Esophagus squamous epithelium (tissue), 5 donors: ENCODE measurements around the gene TPD52L1. TPM values are rescaled to one million over a fixed set of nuclear protein-coding genes. Genes with fewer than 3 reads are reported as not detected.

Source experiments
- DNase-seq: peaks from one replicate; lab custom pipeline; 2025; lab: John Stamatoyannopoulos, UW
- H3K27ac ChIP-seq, 4 donors: fragments of 200-600 bp; sonication (generic); one replicate each; pipeline ENCODE4 v1.5.1; 2016 to 2019; ENCODE audit warnings: mild to moderate bottlenecking in 1 of 4
- H3K27me3 ChIP-seq, 4 donors: fragments of 200-600 bp; sonication (generic); 1 replicate in 3 of 4; 2 replicates in 1 of 4; pipeline versions ENCODE4 v1.5.1 to v1.6.0; 2017 to 2021; ENCODE audit warnings: antibody characterized with exemption in 1 of 4
- H3K36me3 ChIP-seq, 3 donors: fragments of 200-600 bp; sonication (generic); one replicate each; pipeline ENCODE4 v1.5.1; 2016 to 2019
- H3K4me1 ChIP-seq, 3 donors: fragments of 200-600 bp; sonication (generic); one replicate each; pipeline ENCODE4 v1.5.1; 2017 to 2019
- H3K4me3 ChIP-seq, 4 donors: fragments of 200-600 bp; sonication (generic); 1 replicate in 3 of 4; 2 replicates in 1 of 4; pipeline ENCODE4 v1.5.1; 2016 to 2019; ENCODE audit warnings: mild to moderate bottlenecking in 2 of 4, moderate library complexity in 1 of 4
- H3K9me3 ChIP-seq, 3 donors: fragments of 200-600 bp; sonication (generic); one replicate each; pipeline ENCODE4 v1.5.1; 2016 to 2019
- POLR2A ChIP-seq, 4 donors: fragments of 450-650 bp; IDR thresholded peaks; one replicate each; pipeline ENCODE4 v1.6.1; 2017; ENCODE audit warnings: antibody characterized with exemption in 4 of 4, mild to moderate bottlenecking in 4 of 4, moderate library complexity in 3 of 4
- WGBS, 2 donors: methylation state at CpG; one replicate each; pipeline ENCODE4 v1.1.5; 2018; 5-methylcytosine and 5-hydroxymethylcytosine counted together
- intact Hi-C: fragments of 100-400 bp; cut with DNase I; formaldehyde crosslinking; loops from one replicate; pipeline ENCODE4 v1.15.0; 2022
- total RNA-seq, 4 donors: library from RNA; depleted of rRNA; stranded (reverse); fragments of >200 nt; gene quantifications; one replicate each; pipeline ENCODE4 v1.1.0, GENCODE V29; 2016
- TF ChIP-seq, protein P1 (sequence below), 6 experiments: fragments of 450-650 bp in 4 of 6; fragments of 200-600 bp in 2 of 6; sonication (generic) in 2 of 6; IDR thresholded peaks; one replicate each; pipeline ENCODE4 v1.5.1; 2016 to 2019; ENCODE audit warnings: antibody characterized with exemption in 6 of 6, mild to moderate bottlenecking in 4 of 6, moderate library complexity in 4 of 6
- donor health status: DM: yes; HTN: yes; CAD: no.

Gene TPD52L1
- total RNA-seq, 4 donors from 2014 or later: 202 to 409 (median 275) TPM

DNA sequence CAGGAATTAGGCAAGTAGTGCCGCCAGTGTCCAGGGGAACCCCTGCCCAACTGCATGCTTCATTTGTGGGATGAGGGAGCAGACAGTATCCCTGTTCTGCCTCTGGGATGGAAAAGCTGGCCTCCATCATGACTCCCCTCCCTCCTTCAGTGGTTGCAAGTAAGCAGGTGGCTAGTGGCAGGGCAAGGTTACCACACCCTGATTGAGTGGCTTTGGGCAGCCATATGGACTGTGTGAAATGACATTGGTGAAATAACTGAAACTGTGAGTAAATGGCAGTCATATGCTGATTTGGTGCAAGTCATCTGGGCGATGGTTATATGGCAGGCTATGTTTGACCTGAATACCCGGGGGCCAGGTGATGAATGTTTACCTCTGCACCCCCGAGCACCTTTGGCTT lies 115.2 kb downstream of the TPD52L1 start:
- intact Hi-C loops: no loop called here
- no peak overlapping the region for H3K4me3 ChIP-seq
- DNase-seq: no peak
- no peaks in the 10 kb centered on the region for H3K9me3 ChIP-seq
- peaks cover 0 to 37% (median 0%) of the 10 kb centered on the region in 3 donors for H3K36me3 ChIP-seq
- 90 to 93% methylated on average over 2 to 3 of the region's 4 CpGs for WGBS, 2 donors
- peaks cover 0 to 2% (median 0%) of the 10 kb centered on the region in 3 donors for H3K4me1 ChIP-seq
- no peaks in the 10 kb centered on the region for H3K27me3 ChIP-seq
- H3K27ac ChIP-seq: no peak overlapping the region
- TF ChIP-seq POLR2A (IDR thresholded peaks at IDR 0.05): no peak
- TF ChIP-seq, protein P1, sequence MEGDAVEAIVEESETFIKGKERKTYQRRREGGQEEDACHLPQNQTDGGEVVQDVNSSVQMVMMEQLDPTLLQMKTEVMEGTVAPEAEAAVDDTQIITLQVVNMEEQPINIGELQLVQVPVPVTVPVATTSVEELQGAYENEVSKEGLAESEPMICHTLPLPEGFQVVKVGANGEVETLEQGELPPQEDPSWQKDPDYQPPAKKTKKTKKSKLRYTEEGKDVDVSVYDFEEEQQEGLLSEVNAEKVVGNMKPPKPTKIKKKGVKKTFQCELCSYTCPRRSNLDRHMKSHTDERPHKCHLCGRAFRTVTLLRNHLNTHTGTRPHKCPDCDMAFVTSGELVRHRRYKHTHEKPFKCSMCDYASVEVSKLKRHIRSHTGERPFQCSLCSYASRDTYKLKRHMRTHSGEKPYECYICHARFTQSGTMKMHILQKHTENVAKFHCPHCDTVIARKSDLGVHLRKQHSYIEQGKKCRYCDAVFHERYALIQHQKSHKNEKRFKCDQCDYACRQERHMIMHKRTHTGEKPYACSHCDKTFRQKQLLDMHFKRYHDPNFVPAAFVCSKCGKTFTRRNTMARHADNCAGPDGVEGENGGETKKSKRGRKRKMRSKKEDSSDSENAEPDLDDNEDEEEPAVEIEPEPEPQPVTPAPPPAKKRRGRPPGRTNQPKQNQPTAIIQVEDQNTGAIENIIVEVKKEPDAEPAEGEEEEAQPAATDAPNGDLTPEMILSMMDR (IDR thresholded peaks at IDR 0.05): no peak

DNA sequence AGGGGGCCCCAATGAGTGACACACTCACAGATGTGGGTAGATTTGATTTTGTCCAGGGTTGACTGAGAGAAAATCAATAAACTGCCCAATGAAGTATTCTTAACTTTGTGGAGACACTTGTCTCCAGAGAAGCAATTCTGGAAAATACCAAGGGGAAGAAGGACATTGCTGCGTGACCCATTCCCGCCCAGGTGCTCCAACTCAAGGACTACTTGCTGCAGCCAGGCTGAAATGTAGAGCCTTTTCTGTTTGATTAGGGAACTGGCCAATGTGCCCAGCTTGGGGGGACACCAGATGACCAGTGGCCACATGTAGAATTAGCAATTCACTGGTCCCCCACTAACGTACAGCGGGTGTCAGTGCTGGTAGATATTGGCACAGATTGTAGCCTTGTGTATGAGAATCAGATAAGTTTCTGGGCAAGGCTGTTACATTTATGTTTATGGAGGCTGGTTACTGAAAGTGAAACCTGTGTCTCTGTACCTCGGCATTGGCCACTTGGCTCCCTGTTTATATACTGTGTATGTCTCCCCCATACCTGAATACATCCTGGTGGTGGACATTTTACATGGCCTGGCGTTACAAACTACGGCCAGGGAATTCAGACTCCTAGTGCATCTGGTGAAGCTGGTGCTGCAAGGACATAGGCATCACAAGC lies 115.9 kb downstream of the TPD52L1 start:
- intact Hi-C loops: no loop called here
- H3K36me3 ChIP-seq: peaks cover 0 to 37% (median 0%) of the 10 kb centered on the region in 3 donors
- DNase-seq: no peak
- WGBS, 2 donors: 90 to 97% methylated on average over 4 to 7 of the region's 7 CpGs
- peaks cover 0 to 8% (median 0%) of the 10 kb centered on the region in 3 donors for H3K4me1 ChIP-seq
- H3K4me3 ChIP-seq: no peak overlapping the region
- TF ChIP-seq POLR2A (IDR thresholded peaks at IDR 0.05): no peak
- TF ChIP-seq, protein P1 (IDR thresholded peaks at IDR 0.05): no peak
- no peaks in the 10 kb centered on the region for H3K27me3 ChIP-seq
- H3K9me3 ChIP-seq: no peaks in the 10 kb centered on the region
- H3K27ac ChIP-seq: no peak overlapping the region

DNA sequence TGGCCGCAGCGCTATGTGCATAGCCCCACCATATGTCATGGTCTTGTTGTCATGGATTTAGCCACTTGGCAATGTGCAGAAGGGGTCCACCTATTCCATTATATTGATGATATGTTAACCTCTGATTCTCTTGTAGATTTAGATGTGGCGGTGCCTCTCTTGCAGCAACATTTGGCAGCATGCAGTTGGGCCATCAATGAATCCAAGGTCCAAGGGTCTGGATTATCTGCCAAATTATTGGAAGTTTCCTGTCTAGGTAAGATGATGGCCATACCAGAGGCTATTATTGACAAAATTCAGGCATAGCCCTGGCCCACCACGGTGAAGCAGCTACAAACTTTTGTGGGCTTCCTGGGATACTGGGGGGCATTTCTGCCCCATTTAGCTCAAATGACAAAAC lies 116.8 kb downstream of the TPD52L1 start:
- intact Hi-C loops: no loop called here
- no peak for TF ChIP-seq POLR2A (IDR thresholded peaks at IDR 0.05)
- TF ChIP-seq, protein P1 (IDR thresholded peaks at IDR 0.05): no peak
- H3K9me3 ChIP-seq: no peaks in the 10 kb centered on the region
- WGBS, 2 donors: 95 to 97% methylated on average over 4 of the region's 4 CpGs
- peaks cover 0 to 8% (median 0%) of the 10 kb centered on the region in 3 donors for H3K4me1 ChIP-seq
- H3K27ac ChIP-seq: no peak overlapping the region
- H3K4me3 ChIP-seq: no peak overlapping the region
- no peak for DNase-seq
- H3K36me3 ChIP-seq: peaks cover 0 to 38% (median 0%) of the 10 kb centered on the region in 3 donors
- no peaks in the 10 kb centered on the region for H3K27me3 ChIP-seq

DNA sequence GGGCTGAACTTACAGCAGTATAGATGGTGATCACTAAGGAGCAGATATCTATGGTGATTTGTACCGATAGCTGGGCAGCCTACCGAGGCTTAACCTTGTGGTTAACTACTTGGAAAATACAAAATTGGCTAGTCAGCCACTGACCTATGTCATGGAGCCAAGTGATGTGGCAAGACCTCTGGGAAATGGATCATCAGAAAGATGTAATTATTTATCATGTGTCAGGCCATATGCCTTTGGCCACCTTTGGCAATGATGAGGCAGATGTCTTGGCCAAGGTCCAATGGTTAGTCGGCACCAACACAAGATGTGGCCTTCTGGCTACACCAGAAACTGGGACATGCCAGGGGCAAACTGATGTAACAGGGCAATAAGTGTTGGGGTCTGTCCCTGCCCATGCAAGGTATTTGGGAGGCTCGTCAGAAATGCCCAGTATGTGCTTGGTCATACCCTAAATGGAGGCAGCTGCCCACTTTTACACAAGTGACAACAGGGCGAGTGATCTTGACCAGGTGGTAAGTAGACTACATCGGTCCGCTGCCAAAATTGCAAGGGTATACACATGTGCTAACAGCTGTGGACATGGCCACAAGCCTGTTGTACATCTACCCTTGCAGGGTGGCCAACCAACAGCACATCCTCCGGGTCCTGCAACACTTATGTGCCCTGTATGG lies 118.0 kb downstream of the TPD52L1 start:
- TF ChIP-seq, protein P1 (IDR thresholded peaks at IDR 0.05): no peak
- TF ChIP-seq POLR2A (IDR thresholded peaks at IDR 0.05): no peak
- Histone ChIP-seq H3K4me1 (peaks cover 0 to 8% (median 0%) of the 10 kb centered on the region in 3 donors), H3K4me3 (no peak overlapping the region), H3K36me3 (peaks cover 0 to 49% (median 0%) of the 10 kb centered on the region in 3 donors), H3K27ac (no peak overlapping the region), H3K27me3 (no peaks in the 10 kb centered on the region), H3K9me3 (no peaks in the 10 kb centered on the region)
- 74 to 86% methylated on average over 2 to 5 of the region's 8 CpGs for WGBS, 2 donors
- DNase-seq: no peak
- intact Hi-C loops: no loop called here

DNA sequence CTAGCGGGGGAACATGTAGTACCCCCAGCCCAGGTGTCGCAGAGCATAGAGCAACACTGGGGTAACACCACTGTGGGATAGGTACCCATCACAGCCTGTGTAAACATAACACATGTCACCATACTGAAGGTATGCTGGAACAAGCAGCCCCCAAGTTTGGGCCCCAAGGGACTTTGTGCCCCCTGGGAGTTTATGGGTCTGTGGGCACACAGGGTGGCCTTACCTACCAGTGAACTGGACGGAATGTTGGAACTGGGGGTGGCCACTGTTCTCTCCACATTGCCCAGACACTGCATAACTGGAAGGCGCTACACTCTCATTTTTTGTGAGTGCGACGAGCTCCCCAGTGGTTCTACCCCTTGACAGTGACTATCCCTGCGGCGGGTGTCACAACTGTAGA lies 119.7 kb downstream of the TPD52L1 start:
- peaks cover 0 to 63% (median 3%) of the 10 kb centered on the region in 3 donors for H3K36me3 ChIP-seq
- TF ChIP-seq, protein P1 (IDR thresholded peaks at IDR 0.05): no peak
- TF ChIP-seq POLR2A (IDR thresholded peaks at IDR 0.05): no peak
- intact Hi-C loops: no loop called here
- no peak overlapping the region for H3K4me3 ChIP-seq
- WGBS, 2 donors: 89 to 98% methylated on average over 6 to 7 of the region's 8 CpGs
- no peaks in the 10 kb centered on the region for H3K9me3 ChIP-seq
- no peak overlapping the region for H3K27ac ChIP-seq
- DNase-seq: no peak
- H3K4me1 ChIP-seq: peaks cover 0 to 8% (median 0%) of the 10 kb centered on the region in 3 donors
- H3K27me3 ChIP-seq: no peaks in the 10 kb centered on the region
